Measurements from ENCODE around the gene PIK3CD.

PIK3CD gene

GRCh38 chr1:9618909-9619679 lies 32.4 kb upstream of the PIK3CD start:
- in situ Hi-C loops (cut with MboI; ENCODE audit: low sequenced_read_pairs): no loop called here

GRCh38 chr1:9621032-9621431 lies 30.5 kb upstream of the PIK3CD start:
- in situ Hi-C loops (cut with MboI; ENCODE audit: low sequenced_read_pairs): loop anchor here (10.0 kb wide), 1 partner anchor 244 kb away; no protein-coding TSS in a partner anchor

- in situ Hi-C loops (cut with MboI; ENCODE audit: low sequenced_read_pairs): loop anchor here (10.0 kb wide), 1 partner anchor 241 kb away; no protein-coding TSS in a partner anchor
Measured at GRCh38 chr1:9624081-9624480, 27.4 kb upstream of the PIK3CD start.

GRCh38 chr1:9625030-9625429 lies 26.5 kb upstream of the PIK3CD start:
- in situ Hi-C loops (cut with MboI; ENCODE audit: low sequenced_read_pairs): loop anchor here (5.0 to 10.0 kb wide), 2 partner anchors 92 to 240 kb away; no protein-coding TSS in a partner anchor

- in situ Hi-C loops (cut with MboI; ENCODE audit: low sequenced_read_pairs): loop anchor here (5.0 to 10.0 kb wide), 2 partner anchors 91 to 239 kb away; no protein-coding TSS in a partner anchor
Measured at GRCh38 chr1:9626201-9626608, 25.3 kb upstream of the PIK3CD start.

GRCh38 chr1:9628541-9629444 lies 22.7 kb upstream of the PIK3CD start:
- in situ Hi-C loops (cut with MboI; ENCODE audit: low sequenced_read_pairs): loop anchor here (5.0 to 10.0 kb wide), 2 partner anchors 89 to 236 kb away; no protein-coding TSS in a partner anchor

GRCh38 chr1:9629445-9630201 lies 21.9 kb upstream of the PIK3CD start:
- in situ Hi-C loops (cut with MboI; ENCODE audit: low sequenced_read_pairs): loop anchor here (5.0 to 10.0 kb wide), 2 partner anchors 88 to 235 kb away; no protein-coding TSS in a partner anchor

- in situ Hi-C loops (cut with MboI; ENCODE audit: low sequenced_read_pairs): no loop called here
Measured at GRCh38 chr1:9630331-9631111, 21.0 kb upstream of the PIK3CD start.

- in situ Hi-C loops (cut with MboI; ENCODE audit: low sequenced_read_pairs): no loop called here
Measured at GRCh38 chr1:9631613-9632012, 19.9 kb upstream of the PIK3CD start.

- in situ Hi-C loops (cut with MboI; ENCODE audit: low sequenced_read_pairs): no loop called here
Measured at GRCh38 chr1:9633493-9633892, 18.0 kb upstream of the PIK3CD start.

- in situ Hi-C loops (cut with MboI; ENCODE audit: low sequenced_read_pairs): no loop called here
Measured at GRCh38 chr1:9634582-9634981, 16.9 kb upstream of the PIK3CD start.

- in situ Hi-C loops (cut with MboI; ENCODE audit: low sequenced_read_pairs): no loop called here
Measured at GRCh38 chr1:9639227-9639626, 12.3 kb upstream of the PIK3CD start.

- in situ Hi-C loops (cut with MboI; ENCODE audit: low sequenced_read_pairs): no loop called here
Measured at GRCh38 chr1:9643351-9644256, 7.9 kb upstream of the PIK3CD start.

GRCh38 chr1:9646037-9646436 lies 5.5 kb upstream of the PIK3CD start:
- in situ Hi-C loops (cut with MboI; ENCODE audit: low sequenced_read_pairs): no loop called here

- in situ Hi-C loops (cut with MboI; ENCODE audit: low sequenced_read_pairs): no loop called here
Measured at GRCh38 chr1:9648171-9648570, 3.4 kb upstream of the PIK3CD start.

GRCh38 chr1:9649769-9650168 lies 1.8 kb upstream of the PIK3CD start:
- in situ Hi-C loops (cut with MboI; ENCODE audit: low sequenced_read_pairs): no loop called here

GRCh38 chr1:9651220-9651564 lies 339 bp upstream of the PIK3CD start:
- in situ Hi-C loops (cut with MboI; ENCODE audit: low sequenced_read_pairs): no loop called here

GRCh38 chr1:9652379-9653209 lies 1.1 kb downstream of the PIK3CD start:
- in situ Hi-C loops (cut with MboI; ENCODE audit: low sequenced_read_pairs): no loop called here
